HPDE6-E6E7 (cell line): Measurements from ENCODE around the gene GFAP.

ENCODE experiments used
- DNase-seq: peaks from one replicate; pipeline ENCODE4 v3.0.0; 2011; ENCODE audit warnings: missing footprints; ENCODE audit errors: extremely low spot score

The GFAP gene

GRCh38 chr17:44914148-44914547, 1.2 kb downstream of the GFAP start:
- DNase-seq: no peak

GRCh38 chr17:44913676-44914075, 1.6 kb downstream of the GFAP start:
- DNase-seq: no peak

GRCh38 chr17:44912763-44913544, 2.3 kb downstream of the GFAP start:
- DNase-seq: no peak

- DNase-seq: no peak
Measured at GRCh38 chr17:44911133-44912001, 3.9 kb downstream of the GFAP start.

GRCh38 chr17:44910231-44911106, 4.8 kb downstream of the GFAP start:
- no peak for DNase-seq

- DNase-seq: peak; percentile 80
Measured at GRCh38 chr17:44909681-44910144, 5.6 kb downstream of the GFAP start.

- no peak for DNase-seq
Measured at GRCh38 chr17:44908761-44909326, 6.5 kb downstream of the GFAP start.

- DNase-seq: no peak
Measured at GRCh38 chr17:44907729-44908470, 7.4 kb downstream of the GFAP start.

GRCh38 chr17:44906763-44907728, 8.3 kb downstream of the GFAP start:
- no peak for DNase-seq

- peak; percentile 45 for DNase-seq
Measured at GRCh38 chr17:44906010-44906646, 9.2 kb downstream of the GFAP start.

- no peak for DNase-seq
Measured at GRCh38 chr17:44905006-44906000, 10.0 kb downstream of the GFAP start.

- no peak for DNase-seq
Measured at GRCh38 chr17:44904001-44904984, 11.0 kb downstream of the GFAP start.

- no peak for DNase-seq
Measured at GRCh38 chr17:44903012-44903685, 12.2 kb downstream of the GFAP start.

GRCh38 chr17:44902135-44902760, 13.1 kb downstream of the GFAP start:
- no peak for DNase-seq

- no peak for DNase-seq
Measured at GRCh38 chr17:44901411-44901921, 13.8 kb downstream of the GFAP start.
